SU-DHL-6 (cell line): ENCODE data around the gene ZFP36L2.

ENCODE experiments used
- H2AFZ ChIP-seq: fragments of 200-600 bp; sonication (generic); 2 replicates; pipeline ENCODE4 v1.6.1; 2014; ENCODE audit warnings: low read depth, mild to moderate bottlenecking, moderate library complexity, mixed read lengths, antibody characterized with exemption, low read length; ENCODE audit not compliant: severe bottlenecking
- H3F3A ChIP-seq: fragments of 200-600 bp; shearing (Covaris generic); 2 replicates; pipeline ENCODE4 v1.6.0; 2016; ENCODE audit warnings: antibody characterized with exemption, mild to moderate bottlenecking; ENCODE audit not compliant: insufficient read depth
- H3K27ac ChIP-seq: fragments of 200-600 bp; sonication (generic); 2 replicates; pipeline ENCODE4 v1.5.1; 2016; ENCODE audit warnings: low read depth, mild to moderate bottlenecking, low read length, moderate library complexity, mixed read lengths
- H3K27me3 ChIP-seq: fragments of 200-600 bp; sonication (generic), shearing (Covaris generic); 2 replicates; pipeline ENCODE4 v1.6.0; 2014; ENCODE audit warnings: mild to moderate bottlenecking, low read length
- H3K36me3 ChIP-seq: fragments of 200-600 bp; sonication (generic); 2 replicates; pipeline ENCODE4 v1.6.1; 2014; ENCODE audit warnings: mild to moderate bottlenecking, low read length, mixed read lengths
- H3K4me2 ChIP-seq: fragments of 300-600, 200-600 bp; shearing (Covaris generic), sonication (generic); 2 replicates; pipeline ENCODE4 v1.6.0; 2014; ENCODE audit warnings: low read length, low read depth, mild to moderate bottlenecking; ENCODE audit not compliant: poor library complexity, severe bottlenecking
- H3K4me3 ChIP-seq: fragments of 200-600 bp; sonication (generic); 2 replicates; pipeline ENCODE4 v1.5.1; 2014; ENCODE audit warnings: antibody characterized with exemption, low read length, mild to moderate bottlenecking, mixed read lengths; ENCODE audit not compliant: insufficient read depth, poor library complexity, severe bottlenecking
- H3K79me2 ChIP-seq: fragments of 200-600 bp; sonication (generic); 2 replicates; pipeline ENCODE4 v1.6.1; 2014; ENCODE audit warnings: mild to moderate bottlenecking, low read length, moderate library complexity; ENCODE audit not compliant: insufficient read depth
- H3K9ac ChIP-seq: fragments of 200-600 bp; sonication (generic); 2 replicates; pipeline ENCODE4 v1.7.0; 2014; ENCODE audit warnings: mild to moderate bottlenecking, low read length
- H3K9me2 ChIP-seq: fragments of 200-600 bp; sonication (generic); replicated peaks from 2 replicates; pipeline ENCODE4 v1.6.1; 2014; ENCODE audit warnings: low read length; ENCODE audit not compliant: insufficient read depth
- H3K9me3 ChIP-seq: fragments of 200-600 bp; sonication (generic); 2 replicates; pipeline ENCODE4 v1.6.1; 2014; ENCODE audit warnings: low read length, mixed read lengths; ENCODE audit not compliant: insufficient read depth
- H4K20me1 ChIP-seq: fragments of 200-600 bp; sonication (generic); 2 replicates; pipeline ENCODE4 v1.6.1; 2014; ENCODE audit warnings: low read depth, mild to moderate bottlenecking, antibody characterized with exemption, low read length, moderate library complexity, mixed read lengths
- CTCF ChIP-seq: fragments of 200-600 bp; sonication (generic); IDR thresholded peaks from one replicate; pipeline ENCODE4 v1.5.1; 2017; ENCODE audit warnings: antibody characterized with exemption, mild to moderate bottlenecking, low read length, moderate library complexity; ENCODE audit not compliant: insufficient read depth, poor library complexity, severe bottlenecking
- EZH2phosphoT487 ChIP-seq: fragments of 200-600 bp; sonication (generic), shearing (Covaris generic); conservative IDR thresholded peaks from 2 replicates; pipeline ENCODE4 v1.6.1; 2018; ENCODE audit warnings: mild to moderate bottlenecking, antibody characterized with exemption, low read length, moderate library complexity, mixed read lengths

Gene ZFP36L2

GRCh38 chr2:43269074-43269572 lies 42.7 kb upstream of the ZFP36L2 start:
- Histone ChIP-seq H3K4me3 (no peak overlapping the region), H3K4me2 (no peak overlapping the region), H4K20me1 (no peaks in the 10 kb centered on the region), H3K9ac (no peak overlapping the region), H3F3A (no peaks in the 10 kb centered on the region), H3K79me2 (no peaks in the 10 kb centered on the region), H2AFZ (no peak overlapping the region), H3K9me2 (no peaks in the 10 kb centered on the region), H3K9me3 (no peaks in the 10 kb centered on the region), H3K36me3 (no peaks in the 10 kb centered on the region), H3K27me3 (no peaks in the 10 kb centered on the region), H3K27ac (no peak overlapping the region)
- no peak for TF ChIP-seq CTCF
- TF ChIP-seq EZH2phosphoT487, result no peak

- TF ChIP-seq EZH2phosphoT487 (no peak), CTCF (no peak)
- no peaks in the 10 kb centered on the region for H3K36me3 ChIP-seq
- no peaks in the 10 kb centered on the region for H3F3A ChIP-seq
- H3K27ac ChIP-seq, result no peak overlapping the region
- no peak overlapping the region for H3K4me3 ChIP-seq
- H3K4me2 ChIP-seq, result no peak overlapping the region
- no peaks in the 10 kb centered on the region for H3K27me3 ChIP-seq
- H3K9me2 ChIP-seq, result no peaks in the 10 kb centered on the region
- H4K20me1 ChIP-seq, result no peaks in the 10 kb centered on the region
- H3K9ac ChIP-seq, result no peak overlapping the region
- no peaks in the 10 kb centered on the region for H3K9me3 ChIP-seq
- no peak overlapping the region for H2AFZ ChIP-seq
- no peaks in the 10 kb centered on the region for H3K79me2 ChIP-seq
These were observed 41.9 kb upstream of the ZFP36L2 start for GRCh38 chr2:43268066-43268953.

- no peaks in the 10 kb centered on the region for H3K9me2 ChIP-seq
- TF ChIP-seq EZH2phosphoT487 (no peak), CTCF (no peak)
- H3K27ac ChIP-seq, result no peak overlapping the region
- no peaks in the 10 kb centered on the region for H3K36me3 ChIP-seq
- no peak overlapping the region for H3K4me3 ChIP-seq
- H3K9ac ChIP-seq, result no peak overlapping the region
- H4K20me1 ChIP-seq, result no peaks in the 10 kb centered on the region
- H3K4me2 ChIP-seq, result no peak overlapping the region
- no peaks in the 10 kb centered on the region for H3K9me3 ChIP-seq
- no peaks in the 10 kb centered on the region for H3F3A ChIP-seq
- no peak overlapping the region for H2AFZ ChIP-seq
- no peaks in the 10 kb centered on the region for H3K27me3 ChIP-seq
- no peaks in the 10 kb centered on the region for H3K79me2 ChIP-seq
These were observed 41.0 kb upstream of the ZFP36L2 start for GRCh38 chr2:43267381-43267780.
